ENCODE results near the gene EIF4G3. TPM values are rescaled to one million over a fixed set of nuclear protein-coding genes. Genes with fewer than 3 reads are reported as not detected.

Gene EIF4G3
- total RNA-seq, 1 donor from 2014 or later: 81.3 TPM

- DNase-seq (no peak), ATAC-seq (ENCODE audit: low read depth) (no peak)
- CTCF ChIA-PET: no interaction called here
- Mint-ChIP-seq H3K27ac (no peak overlapping the region), H3K4me3 (no peak overlapping the region), H3K27me3 (no peaks in the 10 kb centered on the region), H3K9me3 (no peaks in the 10 kb centered on the region), H3K4me1 (peaks cover 17% of the 10 kb centered on the region), H3K36me3 (ENCODE audit: low read depth) (peaks cover 37% of the 10 kb centered on the region)
- TF ChIP-seq, protein P1, sequence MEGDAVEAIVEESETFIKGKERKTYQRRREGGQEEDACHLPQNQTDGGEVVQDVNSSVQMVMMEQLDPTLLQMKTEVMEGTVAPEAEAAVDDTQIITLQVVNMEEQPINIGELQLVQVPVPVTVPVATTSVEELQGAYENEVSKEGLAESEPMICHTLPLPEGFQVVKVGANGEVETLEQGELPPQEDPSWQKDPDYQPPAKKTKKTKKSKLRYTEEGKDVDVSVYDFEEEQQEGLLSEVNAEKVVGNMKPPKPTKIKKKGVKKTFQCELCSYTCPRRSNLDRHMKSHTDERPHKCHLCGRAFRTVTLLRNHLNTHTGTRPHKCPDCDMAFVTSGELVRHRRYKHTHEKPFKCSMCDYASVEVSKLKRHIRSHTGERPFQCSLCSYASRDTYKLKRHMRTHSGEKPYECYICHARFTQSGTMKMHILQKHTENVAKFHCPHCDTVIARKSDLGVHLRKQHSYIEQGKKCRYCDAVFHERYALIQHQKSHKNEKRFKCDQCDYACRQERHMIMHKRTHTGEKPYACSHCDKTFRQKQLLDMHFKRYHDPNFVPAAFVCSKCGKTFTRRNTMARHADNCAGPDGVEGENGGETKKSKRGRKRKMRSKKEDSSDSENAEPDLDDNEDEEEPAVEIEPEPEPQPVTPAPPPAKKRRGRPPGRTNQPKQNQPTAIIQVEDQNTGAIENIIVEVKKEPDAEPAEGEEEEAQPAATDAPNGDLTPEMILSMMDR (IDR thresholded peaks at IDR 0.05): no peak
- intact Hi-C loops (cut with micrococcal nuclease): no loop called here
- POLR2A ChIA-PET: no interaction called here
Observed at GRCh38 chr1:21045351-21045750, 131.3 kb downstream of the EIF4G3 start.

DNA sequence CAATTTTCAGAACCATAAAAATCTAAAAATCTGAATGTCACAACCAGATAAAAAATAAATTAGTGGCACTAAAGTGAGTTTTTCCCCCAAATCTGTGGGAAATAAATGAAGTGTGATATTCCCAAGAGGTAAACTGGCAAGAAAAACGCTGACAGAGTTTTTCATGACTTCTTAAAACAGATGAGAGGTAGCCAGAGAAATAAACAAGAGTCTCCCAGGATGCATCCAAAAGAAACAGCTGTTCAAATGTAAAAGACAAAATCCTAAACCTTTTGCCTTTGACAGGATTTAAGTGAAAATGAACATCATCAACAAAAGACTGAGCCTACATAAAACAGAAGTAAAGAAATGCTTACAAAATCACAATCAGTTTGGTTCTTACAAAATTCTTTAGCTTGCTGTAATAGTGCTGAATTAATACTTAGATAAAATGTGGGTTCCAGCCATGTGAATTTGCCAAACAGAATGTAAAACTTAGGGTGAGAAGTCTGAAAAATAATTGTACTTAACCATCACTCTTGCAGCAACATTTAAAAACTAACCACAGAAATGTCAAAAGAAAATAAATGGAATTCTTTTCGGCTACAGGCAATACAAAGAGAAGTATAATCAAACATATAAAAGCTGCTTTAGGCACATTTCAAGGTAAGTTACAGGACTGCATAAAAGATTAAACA is 133.6 kb downstream of the EIF4G3 start:
- TF ChIP-seq, protein P1 (IDR thresholded peaks at IDR 0.05): no peak
- Mint-ChIP-seq H3K4me3 (no peak overlapping the region), H3K27me3 (no peaks in the 10 kb centered on the region), H3K4me1 (peaks cover 16% of the 10 kb centered on the region), H3K36me3 (ENCODE audit: low read depth) (peaks cover 44% of the 10 kb centered on the region), H3K27ac (no peak overlapping the region), H3K9me3 (no peaks in the 10 kb centered on the region)
- ATAC-seq (ENCODE audit: low read depth) (no peak), DNase-seq (no peak)
- intact Hi-C loops (cut with micrococcal nuclease): no loop called here
- ChIA-PET CTCF (no interaction called here), POLR2A (interaction anchor here (0.6 kb wide), 1 partner anchor 337 kb away, joined by 3 read pairs; no protein-coding TSS in a partner anchor)

DNA sequence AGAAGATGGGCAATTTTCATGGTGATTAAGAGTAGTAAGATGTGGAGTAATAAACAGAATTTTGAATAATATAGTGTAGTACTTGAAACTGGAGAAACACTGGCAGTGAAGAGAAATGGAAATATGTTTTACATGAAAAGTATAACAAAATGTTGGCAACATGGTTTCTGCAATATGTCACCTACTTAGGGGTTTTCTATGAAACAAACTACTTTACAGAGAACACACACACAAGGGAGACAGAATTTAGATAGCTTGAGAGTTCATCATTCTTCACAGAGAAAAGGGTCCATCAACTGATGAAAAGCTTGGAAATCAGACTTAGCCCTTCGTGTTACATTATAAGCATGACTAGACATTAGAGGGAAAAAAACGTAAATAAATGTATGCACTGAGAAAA is 135.2 kb downstream of the EIF4G3 start:
- TF ChIP-seq, protein P1 (IDR thresholded peaks at IDR 0.05): no peak
- intact Hi-C loops (cut with micrococcal nuclease): no loop called here
- no peaks in the 10 kb centered on the region for H3K27me3 Mint-ChIP-seq
- H3K4me3 Mint-ChIP-seq: no peak overlapping the region
- ATAC-seq (ENCODE audit: low read depth) (no peak), DNase-seq (no peak)
- H3K27ac Mint-ChIP-seq: no peak overlapping the region
- peaks cover 21% of the 10 kb centered on the region for H3K4me1 Mint-ChIP-seq
- ChIA-PET POLR2A (no interaction called here), CTCF (no interaction called here)
- H3K9me3 Mint-ChIP-seq: no peaks in the 10 kb centered on the region
- H3K36me3 Mint-ChIP-seq (ENCODE audit: low read depth): peaks cover 48% of the 10 kb centered on the region

GRCh38 chr1:21037091-21037490 is 139.6 kb downstream of the EIF4G3 start:
- no peaks in the 10 kb centered on the region for H3K27me3 Mint-ChIP-seq
- H3K27ac Mint-ChIP-seq: no peak overlapping the region
- DNase-seq (no peak), ATAC-seq (ENCODE audit: low read depth) (no peak)
- peaks cover 13% of the 10 kb centered on the region for H3K4me1 Mint-ChIP-seq
- intact Hi-C loops (cut with micrococcal nuclease): no loop called here
- H3K9me3 Mint-ChIP-seq: peaks cover 2% of the 10 kb centered on the region
- ChIA-PET POLR2A (interaction anchor here (0.6 kb wide), 1 partner anchor 256 kb away, joined by 4 read pairs; no protein-coding TSS in a partner anchor), CTCF (interaction anchor here (1.2 kb wide), 1 partner anchor 126 kb away, joined by 3 read pairs; no protein-coding TSS in a partner anchor)
- H3K36me3 Mint-ChIP-seq (ENCODE audit: low read depth): peaks cover 44% of the 10 kb centered on the region
- TF ChIP-seq, protein P1 (IDR thresholded peaks at IDR 0.05): no peak
- no peak overlapping the region for H3K4me3 Mint-ChIP-seq

GRCh38 chr1:21035794-21036193 is 140.9 kb downstream of the EIF4G3 start:
- DNase-seq: no peak
- no peak for ATAC-seq (ENCODE audit: low read depth)
- peaks cover 38% of the 10 kb centered on the region for H3K36me3 Mint-ChIP-seq (ENCODE audit: low read depth)
- ChIA-PET POLR2A (no interaction called here), CTCF (no interaction called here)
- no peaks in the 10 kb centered on the region for H3K27me3 Mint-ChIP-seq
- TF ChIP-seq, protein P1 (IDR thresholded peaks at IDR 0.05): no peak
- H3K4me1 Mint-ChIP-seq: peaks cover 9% of the 10 kb centered on the region
- peaks cover 2% of the 10 kb centered on the region for H3K9me3 Mint-ChIP-seq
- intact Hi-C loops (cut with micrococcal nuclease): no loop called here
- no peak overlapping the region for H3K27ac Mint-ChIP-seq
- no peak overlapping the region for H3K4me3 Mint-ChIP-seq
